ENCODE results near the gene NFIB. TPM values are rescaled to one million over a fixed set of nuclear protein-coding genes. Genes with fewer than 3 reads are reported as not detected.

NFIB gene
- total and polyA plus RNA-seq, 2 experiments from 2014 or later, result 15.2 to 27.3 TPM

- no peak for DNase-seq (ENCODE audit: low spot score)
- TF ChIP-seq EZH2 (IDR thresholded peaks at IDR 0.05; ENCODE audit: borderline replicate concordance) (no peak), EZH2phosphoT487 (IDR thresholded peaks at IDR 0.05; ENCODE audit: low read depth, severe bottlenecking, unreplicated experiment) (no peak), CTCF (IDR thresholded peaks at IDR 0.05; ENCODE audit: poor library complexity) (no peak)
- Histone ChIP-seq H3K4me1 (ENCODE audit: insufficient read depth) (no peaks in the 10 kb centered on the region), H3K9me3 (ENCODE audit: low read depth) (no peaks in the 10 kb centered on the region), H3K4me2 (no peak overlapping the region), H2AFZ (no peak overlapping the region), H4K20me1 (ENCODE audit: insufficient read depth, poor library complexity, severe bottlenecking) (no peaks in the 10 kb centered on the region), H3K27ac (no peak overlapping the region), H3K9me2 (replicated peaks; ENCODE audit: insufficient read depth) (no peaks in the 10 kb centered on the region), H3K27me3 (no peaks in the 10 kb centered on the region), H3K4me3 (no peak overlapping the region), H3K36me3 (replicated peaks; ENCODE audit: insufficient read depth, low read depth) (no peaks in the 10 kb centered on the region), H3K79me2 (peaks cover 33% of the 10 kb centered on the region)
- 87% methylated on average over 11 of the region's 11 CpGs for WGBS (ENCODE audit: low lambda C conversion rate, missing lambda C conversion rate)
These were observed 86.9 kb downstream of the NFIB start for GRCh38 chr9:14226855-14227532.

- Histone ChIP-seq H3K9me3 (ENCODE audit: low read depth) (no peaks in the 10 kb centered on the region), H4K20me1 (ENCODE audit: insufficient read depth, poor library complexity, severe bottlenecking) (peaks cover 5% of the 10 kb centered on the region), H3K4me2 (no peak overlapping the region), H3K4me1 (ENCODE audit: insufficient read depth) (no peaks in the 10 kb centered on the region), H3K9me2 (replicated peaks; ENCODE audit: insufficient read depth) (no peaks in the 10 kb centered on the region), H2AFZ (no peak overlapping the region), H3K27ac (no peak overlapping the region), H3K4me3 (no peak overlapping the region), H3K79me2 (peaks cover 51% of the 10 kb centered on the region), H3K36me3 (replicated peaks; ENCODE audit: insufficient read depth, low read depth) (no peaks in the 10 kb centered on the region), H3K27me3 (no peaks in the 10 kb centered on the region)
- TF ChIP-seq CTCF (IDR thresholded peaks at IDR 0.05; ENCODE audit: poor library complexity), result no peak
- no peak for TF ChIP-seq EZH2 (IDR thresholded peaks at IDR 0.05; ENCODE audit: borderline replicate concordance)
- TF ChIP-seq EZH2phosphoT487 (IDR thresholded peaks at IDR 0.05; ENCODE audit: low read depth, severe bottlenecking, unreplicated experiment), result no peak
- no peak for DNase-seq (ENCODE audit: low spot score)
- 94% methylated on average over 5 of the region's 5 CpGs for WGBS (ENCODE audit: low lambda C conversion rate, missing lambda C conversion rate)
These were observed 90.9 kb downstream of the NFIB start for GRCh38 chr9:14223081-14223480.

GRCh38 chr9:14222149-14222835, 91.6 kb downstream of the NFIB start:
- H3K4me1 ChIP-seq (ENCODE audit: insufficient read depth), result no peaks in the 10 kb centered on the region
- TF ChIP-seq CTCF (IDR thresholded peaks at IDR 0.05; ENCODE audit: poor library complexity) (no peak), EZH2phosphoT487 (IDR thresholded peaks at IDR 0.05; ENCODE audit: low read depth, severe bottlenecking, unreplicated experiment) (no peak), EZH2 (IDR thresholded peaks at IDR 0.05; ENCODE audit: borderline replicate concordance) (no peak)
- H3K79me2 ChIP-seq, result peaks cover 48% of the 10 kb centered on the region
- H2AFZ ChIP-seq, result no peak overlapping the region
- peaks cover 8% of the 10 kb centered on the region for H4K20me1 ChIP-seq (ENCODE audit: insufficient read depth, poor library complexity, severe bottlenecking)
- H3K9me2 ChIP-seq (replicated peaks; ENCODE audit: insufficient read depth), result no peaks in the 10 kb centered on the region
- no peak overlapping the region for H3K4me3 ChIP-seq
- no peaks in the 10 kb centered on the region for H3K36me3 ChIP-seq (replicated peaks; ENCODE audit: insufficient read depth, low read depth)
- no peak for DNase-seq (ENCODE audit: low spot score)
- no peaks in the 10 kb centered on the region for H3K27me3 ChIP-seq
- no peaks in the 10 kb centered on the region for H3K9me3 ChIP-seq (ENCODE audit: low read depth)
- no peak overlapping the region for H3K27ac ChIP-seq
- H3K4me2 ChIP-seq, result no peak overlapping the region
- WGBS (ENCODE audit: low lambda C conversion rate, missing lambda C conversion rate), result 100% methylated on average over 1 of the region's 1 CpG

All from hepatocyte (in vitro differentiated cells).